Body of pancreas (tissue), 4 donors: ENCODE results near the gene GPR179.

Source experiments
- POLR2A ChIP-seq, 3 donors: fragments of 450-650 bp; IDR thresholded peaks; one replicate each; pipeline ENCODE4 v1.6.1; 2016; ENCODE audit warnings: antibody characterized with exemption in 3 of 3, mild to moderate bottlenecking in 2 of 3
- TF ChIP-seq, protein P1 (sequence below), 7 experiments: fragments of 450-650 bp in 4 of 7; fragments of 200-600 bp in 3 of 7; sonication (generic) in 3 of 7; IDR thresholded peaks; one replicate each; pipeline ENCODE4 v1.5.1; 2016 to 2019; ENCODE audit warnings: antibody characterized with exemption in 7 of 7

DNA sequence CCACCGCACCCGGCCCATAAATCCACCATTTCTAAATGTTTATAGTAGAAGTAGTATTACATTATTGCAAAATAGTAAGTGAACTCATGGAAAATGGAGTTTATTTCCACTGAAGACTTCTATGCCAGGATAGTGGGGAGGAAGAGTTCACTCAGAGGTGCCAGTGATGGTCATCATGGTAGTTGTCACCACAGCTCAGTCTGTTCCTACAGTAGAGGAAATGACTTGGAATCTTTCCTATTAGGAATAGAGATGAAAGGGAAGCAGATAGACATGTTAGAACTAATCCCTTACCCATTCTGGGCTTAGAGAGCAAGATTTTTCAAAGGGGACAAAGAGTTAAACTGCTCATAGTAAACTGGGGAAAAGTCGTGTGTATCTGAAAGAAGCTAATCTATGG, 26.7 kb downstream of the GPR179 start:
- TF ChIP-seq, protein P1, sequence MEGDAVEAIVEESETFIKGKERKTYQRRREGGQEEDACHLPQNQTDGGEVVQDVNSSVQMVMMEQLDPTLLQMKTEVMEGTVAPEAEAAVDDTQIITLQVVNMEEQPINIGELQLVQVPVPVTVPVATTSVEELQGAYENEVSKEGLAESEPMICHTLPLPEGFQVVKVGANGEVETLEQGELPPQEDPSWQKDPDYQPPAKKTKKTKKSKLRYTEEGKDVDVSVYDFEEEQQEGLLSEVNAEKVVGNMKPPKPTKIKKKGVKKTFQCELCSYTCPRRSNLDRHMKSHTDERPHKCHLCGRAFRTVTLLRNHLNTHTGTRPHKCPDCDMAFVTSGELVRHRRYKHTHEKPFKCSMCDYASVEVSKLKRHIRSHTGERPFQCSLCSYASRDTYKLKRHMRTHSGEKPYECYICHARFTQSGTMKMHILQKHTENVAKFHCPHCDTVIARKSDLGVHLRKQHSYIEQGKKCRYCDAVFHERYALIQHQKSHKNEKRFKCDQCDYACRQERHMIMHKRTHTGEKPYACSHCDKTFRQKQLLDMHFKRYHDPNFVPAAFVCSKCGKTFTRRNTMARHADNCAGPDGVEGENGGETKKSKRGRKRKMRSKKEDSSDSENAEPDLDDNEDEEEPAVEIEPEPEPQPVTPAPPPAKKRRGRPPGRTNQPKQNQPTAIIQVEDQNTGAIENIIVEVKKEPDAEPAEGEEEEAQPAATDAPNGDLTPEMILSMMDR (IDR thresholded peaks at IDR 0.05): no peak
- no peak for TF ChIP-seq POLR2A (IDR thresholded peaks at IDR 0.05)
